Lung (tissue), 12 donors: ENCODE data around the gene NPDC1. TPM values are rescaled to one million over a fixed set of nuclear protein-coding genes. Genes with fewer than 3 reads are reported as not detected.

Experiments
- ATAC-seq: fragments of 200-7000 bp; cut with Tn5 transposase; one replicate; pipeline ENCODE4 v1.9.1; 2020; ENCODE audit warnings: moderate number of reproducible peaks; ENCODE audit not compliant: insufficient read depth, low FRiP score
- DNase-seq, 3 donors: peaks; one replicate each; pipeline ENCODE4 v3.0.0-alpha.2; 2013 to 2017
- H3K27ac ChIP-seq, 2 donors: one replicate each; pipeline ENCODE4 v1.5.1; 2013; ENCODE audit warnings: mild to moderate bottlenecking in 2 of 2, moderate library complexity in 2 of 2, control low read depth in 1 of 2, inconsistent platforms in 1 of 2, low read depth in 1 of 2, low read length in 1 of 2
- H3K27me3 ChIP-seq, 3 donors: one replicate each; pipeline ENCODE4 v1.5.1; 2013; ENCODE audit warnings: low read length in 2 of 3; ENCODE audit not compliant: control insufficient read depth in 3 of 3, insufficient read depth in 3 of 3
- H3K36me3 ChIP-seq, 4 donors: one replicate each; pipeline ENCODE4 v1.5.1; 2013; ENCODE audit warnings: low read length in 4 of 4, mild to moderate bottlenecking in 1 of 4, moderate library complexity in 1 of 4; ENCODE audit not compliant: control insufficient read depth in 4 of 4, insufficient read depth in 4 of 4
- H3K4me1 ChIP-seq, 5 donors: one replicate each; pipeline ENCODE4 v1.5.1; 2013; ENCODE audit warnings: low read length in 5 of 5, mild to moderate bottlenecking in 2 of 5, moderate library complexity in 1 of 5; ENCODE audit not compliant: control insufficient read depth in 5 of 5, insufficient read depth in 5 of 5
- H3K4me3 ChIP-seq: one replicate; pipeline ENCODE4 v1.5.1; 2013; ENCODE audit warnings: mild to moderate bottlenecking, control low read depth, moderate library complexity
- H3K9ac ChIP-seq, 2 donors: one replicate each; pipeline ENCODE4 v1.5.1; 2013; ENCODE audit warnings: low read length in 2 of 2, control low read depth in 1 of 2; ENCODE audit not compliant: insufficient read depth in 1 of 2
- H3K9me3 ChIP-seq, 4 donors: one replicate each; pipeline ENCODE4 v1.5.1; 2013; ENCODE audit warnings: low read length in 3 of 4, mild to moderate bottlenecking in 1 of 4, moderate library complexity in 1 of 4; ENCODE audit not compliant: control insufficient read depth in 4 of 4, insufficient read depth in 3 of 4
- WGBS, 2 donors: extraction: QIAGEN DNeasy Blood & Tissue Kit; methylation state at CpG; one replicate each; pipeline ENCODE4 v1.1.7; 2013; 5-methylcytosine and 5-hydroxymethylcytosine counted together
- polyA plus RNA-seq, 2 donors: library from polyadenylated mRNA; stranded (reverse); fragments of 200-250 nt; gene quantifications; one replicate each; pipeline ENCODE4 v1.2.1, GENCODE V29; 2013
- total RNA-seq, 2 donors: library from RNA; depleted of rRNA in 1 of 2; stranded (reverse); fragments of >200 nt in 1 of 2; gene quantifications; one replicate each; pipeline ENCODE4 v1.2.1, GENCODE V29; 2014 to 2021
- TF ChIP-seq, protein P1 (sequence below): IDR thresholded peaks from 2 replicates; pipeline ENCODE4 v1.5.1; 2012; ENCODE audit warnings: mild to moderate bottlenecking; ENCODE audit errors: control extremely low read depth, extremely low read depth
- donor health status: control.
- donor health status: control.
- donor health status: Bipolar disorder and iron deficiency.
- donor health status: healthy.
- donor health status: DM: yes; HTN: yes; CAD: no.

Gene NPDC1
- total and polyA plus RNA-seq, 4 donors = 28.7 to 99.3 (median 68.3) TPM

DNA sequence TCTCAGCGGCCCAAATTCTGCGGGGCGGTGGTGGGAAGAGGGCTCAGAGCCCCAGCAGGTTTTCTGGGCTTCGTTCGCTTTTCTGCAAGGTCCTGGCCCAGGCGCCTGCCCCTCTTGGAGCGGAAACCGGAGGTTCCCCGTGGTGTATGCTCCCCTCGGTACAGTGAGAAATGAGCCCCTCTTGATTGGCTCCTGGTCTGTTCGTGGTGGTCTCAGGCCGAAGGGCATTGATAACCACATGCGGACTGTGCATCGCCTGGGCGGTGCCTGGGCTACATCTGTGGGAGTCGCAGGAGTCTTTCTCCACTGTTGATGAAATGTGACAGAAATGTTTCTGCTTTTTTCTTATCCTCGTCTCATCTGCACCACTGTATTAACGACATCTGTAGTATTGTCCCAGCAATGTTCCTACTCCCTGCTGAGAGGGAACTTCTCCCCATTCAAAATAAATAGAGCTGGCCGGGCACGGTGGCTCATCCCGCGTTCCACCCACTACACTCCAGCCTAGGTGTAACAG is 41.5 kb upstream of the NPDC1 start:
- Histone ChIP-seq H3K27ac (peak overlapping the region; percentile 91 to 95), H3K27me3 (no peaks in the 10 kb centered on the region), H3K36me3 (peaks cover 0 to 19% (median 5%) of the 10 kb centered on the region in 4 donors), H3K9me3 (no peaks in the 10 kb centered on the region), H3K4me1 (peaks cover 0 to 14% (median 0%) of the 10 kb centered on the region in 5 donors), H3K9ac (peak overlapping the region in 1 of 2 donors; percentile 0), H3K4me3 (peak overlapping the region; percentile 71)
- WGBS, 2 donors = 9 to 10% methylated on average over 22 of the region's 22 CpGs
- ATAC-seq (no peak), DNase-seq (peak in 2 of 3 donors; percentile 23 to 32)
- TF ChIP-seq, protein P1, sequence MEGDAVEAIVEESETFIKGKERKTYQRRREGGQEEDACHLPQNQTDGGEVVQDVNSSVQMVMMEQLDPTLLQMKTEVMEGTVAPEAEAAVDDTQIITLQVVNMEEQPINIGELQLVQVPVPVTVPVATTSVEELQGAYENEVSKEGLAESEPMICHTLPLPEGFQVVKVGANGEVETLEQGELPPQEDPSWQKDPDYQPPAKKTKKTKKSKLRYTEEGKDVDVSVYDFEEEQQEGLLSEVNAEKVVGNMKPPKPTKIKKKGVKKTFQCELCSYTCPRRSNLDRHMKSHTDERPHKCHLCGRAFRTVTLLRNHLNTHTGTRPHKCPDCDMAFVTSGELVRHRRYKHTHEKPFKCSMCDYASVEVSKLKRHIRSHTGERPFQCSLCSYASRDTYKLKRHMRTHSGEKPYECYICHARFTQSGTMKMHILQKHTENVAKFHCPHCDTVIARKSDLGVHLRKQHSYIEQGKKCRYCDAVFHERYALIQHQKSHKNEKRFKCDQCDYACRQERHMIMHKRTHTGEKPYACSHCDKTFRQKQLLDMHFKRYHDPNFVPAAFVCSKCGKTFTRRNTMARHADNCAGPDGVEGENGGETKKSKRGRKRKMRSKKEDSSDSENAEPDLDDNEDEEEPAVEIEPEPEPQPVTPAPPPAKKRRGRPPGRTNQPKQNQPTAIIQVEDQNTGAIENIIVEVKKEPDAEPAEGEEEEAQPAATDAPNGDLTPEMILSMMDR = no peak

DNA sequence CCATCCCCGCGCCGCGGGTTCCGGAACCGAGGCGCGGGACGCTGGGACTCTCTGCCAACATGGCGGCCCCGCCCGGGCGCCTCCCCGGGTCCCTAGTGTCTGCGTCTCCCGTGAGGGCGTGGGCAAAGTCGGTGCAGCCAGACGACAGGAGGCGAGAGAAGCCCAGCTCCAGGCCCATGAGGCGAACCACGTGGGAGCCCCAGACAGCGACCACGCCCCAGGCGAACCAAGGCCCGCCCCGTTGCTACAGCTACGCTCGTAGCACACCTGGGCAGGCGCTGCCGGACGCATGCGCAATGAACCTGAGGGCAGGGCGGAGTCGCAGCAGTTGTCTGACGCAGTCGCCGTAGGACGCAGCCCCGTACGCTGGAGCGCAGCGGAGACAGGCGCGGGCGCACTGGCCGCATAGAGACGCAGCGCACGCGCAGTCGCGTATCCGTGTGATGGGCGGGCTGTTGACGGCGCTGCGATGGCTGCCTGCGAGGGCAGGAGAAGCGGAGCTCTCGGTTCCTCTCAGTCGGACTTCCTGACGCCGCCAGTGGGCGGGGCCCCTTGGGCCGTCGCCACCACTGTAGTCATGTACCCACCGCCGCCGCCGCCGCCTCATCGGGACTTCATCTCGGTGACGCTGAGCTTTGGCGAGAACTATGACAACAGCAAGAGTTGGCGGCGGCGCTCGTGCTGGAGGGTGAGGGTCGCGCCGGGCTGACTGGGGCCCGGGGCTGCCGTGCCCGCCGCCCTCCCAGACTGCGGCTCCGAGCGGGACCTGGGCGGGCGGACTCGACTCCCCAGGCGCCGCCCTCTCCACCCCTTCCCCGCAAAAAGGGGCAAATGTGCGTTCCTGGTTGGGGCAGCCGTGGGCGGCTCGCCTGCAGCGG is 40.8 kb upstream of the NPDC1 start, which contains the start of gene MAN1B1:
MAN1B1 (plus strand) TSS at position 455 of the 878 bp plus-strand sequence; CDS start at position 470, 15 bp downstream.
- DNase-seq (peak; percentile 97 to 99 (median 98)), ATAC-seq (peak; percentile 92)
- WGBS, 2 donors = 0% methylated on average over 90 to 101 of the region's 101 CpGs
- TF ChIP-seq, protein P1 = no peak
- no peaks in the 10 kb centered on the region for H3K27me3 ChIP-seq
- peak within 1 kb of the TSS in 1 of 2 donors; percentile 0 for H3K9ac ChIP-seq
- peaks cover 0 to 26% (median 3%) of the 10 kb centered on the region in 4 donors for H3K36me3 ChIP-seq
- peaks cover 0 to 14% (median 0%) of the 10 kb centered on the region in 5 donors for H3K4me1 ChIP-seq
- peak within 1 kb of the TSS; percentile 71 for H3K4me3 ChIP-seq
- H3K27ac ChIP-seq = peak within 1 kb of the TSS; percentile 91 to 95
- no peaks in the 10 kb centered on the region for H3K9me3 ChIP-seq

DNA sequence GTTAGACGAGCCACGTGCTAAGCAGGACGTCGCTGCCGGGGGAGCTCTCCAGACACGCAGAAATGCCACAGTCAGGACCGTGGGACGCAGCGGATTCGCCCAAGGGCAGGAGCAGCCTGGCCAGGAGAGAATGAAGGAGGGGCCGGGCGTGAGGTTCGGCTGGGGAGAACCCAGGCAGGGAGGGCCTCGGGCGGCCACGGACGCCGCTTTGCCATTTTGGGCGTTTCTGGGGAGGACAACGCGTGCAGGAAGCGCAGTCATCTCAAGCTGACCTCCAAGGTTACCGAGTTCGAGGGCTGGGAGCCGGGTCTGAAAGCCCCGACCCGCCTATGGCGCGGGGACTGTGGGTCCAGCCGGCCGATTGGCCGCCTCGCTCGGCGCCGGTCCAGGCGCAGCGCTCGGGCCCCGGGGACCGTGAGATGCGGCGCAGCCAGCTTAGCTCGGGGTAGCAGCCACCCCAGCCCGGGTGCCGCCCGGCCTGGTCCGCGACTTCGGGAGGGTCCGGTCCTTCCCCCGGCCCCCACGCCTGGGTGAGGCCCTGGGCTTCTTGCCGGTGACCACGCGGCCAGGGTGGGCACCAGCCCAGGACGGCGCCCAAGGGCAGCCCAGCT is 40.0 kb upstream of the NPDC1 start:
- ATAC-seq = no peak

More for the DNA sequence above, 40.0 kb upstream of the NPDC1 start:
- Histone ChIP-seq H3K27ac (peak overlapping the region; percentile 91 to 95), H3K4me1 (peaks cover 0 to 14% (median 0%) of the 10 kb centered on the region in 5 donors), H3K27me3 (no peaks in the 10 kb centered on the region), H3K9me3 (no peaks in the 10 kb centered on the region), H3K36me3 (peaks cover 0 to 28% (median 2%) of the 10 kb centered on the region in 4 donors), H3K9ac (no peak overlapping the region), H3K4me3 (peak overlapping the region; percentile 60)
- DNase-seq = peak in 2 of 3 donors; percentile 14 to 16
- WGBS, 2 donors = 1% methylated on average over 53 to 58 of the region's 58 CpGs
- TF ChIP-seq, protein P1 = no peak
